Hepatocyte (in vitro differentiated cells): Measurements from ENCODE around the gene TPGS2.

ENCODE experiments used
- EZH2 ChIP-seq: fragments of 200-600 bp; sonication (generic); IDR thresholded peaks from 2 replicates; pipeline ENCODE4 v1.6.1; 2016; ENCODE audit warnings: antibody characterized with exemption, mild to moderate bottlenecking, borderline replicate concordance
- TF ChIP-seq, protein P1 (sequence below): fragments of 200-600 bp; sonication (generic); IDR thresholded peaks from 2 replicates; pipeline ENCODE4 v1.5.1; 2016; ENCODE audit warnings: antibody characterized with exemption, mild to moderate bottlenecking; ENCODE audit not compliant: poor library complexity

DNA sequence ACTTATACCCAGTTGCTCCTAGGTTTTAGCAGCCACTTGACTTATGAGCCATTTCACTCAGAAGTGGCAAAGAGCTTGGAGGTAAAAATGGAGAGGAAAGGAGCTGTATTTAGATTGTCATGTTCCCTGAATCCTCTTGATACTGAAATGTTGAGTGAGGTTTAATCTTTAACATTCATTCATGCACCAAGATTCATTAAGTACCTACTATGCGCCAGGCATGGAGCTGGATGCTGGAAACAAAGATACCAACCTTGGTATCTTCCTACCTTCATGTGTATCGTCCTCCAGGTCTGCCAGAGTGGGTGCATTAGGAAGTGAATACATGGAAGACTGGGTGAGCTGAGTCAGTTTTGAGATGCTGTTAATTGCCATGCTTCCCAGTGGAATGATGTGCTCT, 23.7 kb downstream of the TPGS2 start:
- TF ChIP-seq, protein P1, sequence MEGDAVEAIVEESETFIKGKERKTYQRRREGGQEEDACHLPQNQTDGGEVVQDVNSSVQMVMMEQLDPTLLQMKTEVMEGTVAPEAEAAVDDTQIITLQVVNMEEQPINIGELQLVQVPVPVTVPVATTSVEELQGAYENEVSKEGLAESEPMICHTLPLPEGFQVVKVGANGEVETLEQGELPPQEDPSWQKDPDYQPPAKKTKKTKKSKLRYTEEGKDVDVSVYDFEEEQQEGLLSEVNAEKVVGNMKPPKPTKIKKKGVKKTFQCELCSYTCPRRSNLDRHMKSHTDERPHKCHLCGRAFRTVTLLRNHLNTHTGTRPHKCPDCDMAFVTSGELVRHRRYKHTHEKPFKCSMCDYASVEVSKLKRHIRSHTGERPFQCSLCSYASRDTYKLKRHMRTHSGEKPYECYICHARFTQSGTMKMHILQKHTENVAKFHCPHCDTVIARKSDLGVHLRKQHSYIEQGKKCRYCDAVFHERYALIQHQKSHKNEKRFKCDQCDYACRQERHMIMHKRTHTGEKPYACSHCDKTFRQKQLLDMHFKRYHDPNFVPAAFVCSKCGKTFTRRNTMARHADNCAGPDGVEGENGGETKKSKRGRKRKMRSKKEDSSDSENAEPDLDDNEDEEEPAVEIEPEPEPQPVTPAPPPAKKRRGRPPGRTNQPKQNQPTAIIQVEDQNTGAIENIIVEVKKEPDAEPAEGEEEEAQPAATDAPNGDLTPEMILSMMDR = no peak
- no peak for TF ChIP-seq EZH2
